GM21447 (cell line): Measurements from ENCODE around the gene ZMYND8.

Experiments
- ATAC-seq: cut with Tn5 transposase; IDR thresholded peaks from one replicate; pipeline ENCODE4 v1.9.1; 2021; ENCODE audit not compliant: unreplicated experiment

ZMYND8 gene

DNA sequence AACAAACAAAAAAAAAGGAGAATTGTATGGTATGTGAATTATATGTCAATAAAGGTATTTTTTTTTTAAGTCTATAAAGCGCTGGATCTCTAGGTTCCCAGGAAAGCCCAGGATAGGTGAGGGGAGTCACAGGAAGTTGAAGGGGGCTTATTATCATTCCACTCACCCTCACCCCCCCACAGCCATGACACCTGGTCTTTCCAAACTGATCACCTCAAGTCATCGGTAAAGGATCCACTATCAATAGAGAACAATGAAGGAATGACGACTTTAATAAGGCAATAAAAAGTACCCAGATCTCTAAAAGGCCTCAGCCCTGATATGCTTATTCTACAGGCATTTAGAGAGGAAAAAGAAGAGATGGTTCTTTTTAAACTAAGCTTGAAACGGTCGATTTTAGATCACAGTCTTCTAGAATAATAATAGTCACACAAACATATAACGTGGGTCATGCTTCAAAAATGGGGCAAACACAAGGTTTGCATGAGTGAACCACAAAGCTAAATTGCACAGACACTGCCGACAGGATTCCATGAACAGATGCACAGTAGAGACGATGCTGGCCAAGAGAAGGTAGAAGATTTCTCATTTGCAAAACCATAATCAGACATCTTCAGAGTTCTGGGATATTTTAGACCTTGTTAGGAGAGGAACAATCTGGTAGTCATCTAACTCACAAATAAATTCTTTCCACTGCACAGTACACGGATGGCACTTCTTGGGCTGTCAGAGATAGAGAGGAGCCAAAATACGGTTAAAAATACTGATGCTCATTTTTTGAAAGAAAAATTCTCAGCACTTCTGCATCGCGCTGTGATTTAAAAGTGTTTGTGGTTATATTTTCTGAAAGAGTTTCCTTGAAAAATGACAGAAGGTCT is 21.0 kb downstream of the ZMYND8 start:
- ATAC-seq: no peak

GRCh38 chr20:47334022-47334551 is 22.4 kb downstream of the ZMYND8 start:
- ATAC-seq: no peak

DNA sequence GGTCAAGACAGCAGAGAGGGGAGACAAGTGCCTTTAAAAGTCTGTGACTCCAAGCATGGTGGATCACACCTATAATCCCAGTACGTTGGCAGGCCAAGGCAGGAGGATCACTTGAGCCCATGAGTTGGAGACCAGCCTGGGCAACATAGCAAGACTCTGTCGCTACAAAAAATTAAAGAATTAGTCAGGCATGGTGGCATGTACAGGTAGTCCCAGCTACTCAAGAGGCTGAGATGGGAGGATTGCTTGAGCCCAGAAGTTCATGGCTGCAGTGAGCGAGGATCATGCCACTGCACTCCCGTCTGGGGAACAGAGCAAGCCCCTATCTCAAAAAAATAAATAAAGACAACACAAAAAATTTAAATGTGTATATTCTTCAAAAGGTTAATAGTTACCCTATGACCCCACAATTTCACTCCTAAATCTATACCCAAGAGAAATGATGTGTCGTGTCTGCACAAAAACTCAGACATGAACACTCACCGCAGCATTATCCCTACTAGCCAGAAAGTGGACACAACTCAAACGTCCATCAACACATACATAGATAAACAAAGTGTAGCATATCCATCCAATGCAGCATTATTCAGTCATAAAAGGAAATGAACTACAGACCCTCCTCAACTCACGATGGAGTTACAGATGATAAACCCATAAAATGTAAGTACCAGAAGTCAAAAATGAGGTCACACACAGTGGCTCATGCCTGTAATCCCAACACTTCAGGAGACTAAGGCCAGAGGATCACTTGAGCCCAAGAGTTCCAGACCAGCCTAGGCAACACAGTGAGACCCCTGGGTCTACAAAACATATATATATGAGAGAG is 23.9 kb downstream of the ZMYND8 start:
- no peak for ATAC-seq

DNA sequence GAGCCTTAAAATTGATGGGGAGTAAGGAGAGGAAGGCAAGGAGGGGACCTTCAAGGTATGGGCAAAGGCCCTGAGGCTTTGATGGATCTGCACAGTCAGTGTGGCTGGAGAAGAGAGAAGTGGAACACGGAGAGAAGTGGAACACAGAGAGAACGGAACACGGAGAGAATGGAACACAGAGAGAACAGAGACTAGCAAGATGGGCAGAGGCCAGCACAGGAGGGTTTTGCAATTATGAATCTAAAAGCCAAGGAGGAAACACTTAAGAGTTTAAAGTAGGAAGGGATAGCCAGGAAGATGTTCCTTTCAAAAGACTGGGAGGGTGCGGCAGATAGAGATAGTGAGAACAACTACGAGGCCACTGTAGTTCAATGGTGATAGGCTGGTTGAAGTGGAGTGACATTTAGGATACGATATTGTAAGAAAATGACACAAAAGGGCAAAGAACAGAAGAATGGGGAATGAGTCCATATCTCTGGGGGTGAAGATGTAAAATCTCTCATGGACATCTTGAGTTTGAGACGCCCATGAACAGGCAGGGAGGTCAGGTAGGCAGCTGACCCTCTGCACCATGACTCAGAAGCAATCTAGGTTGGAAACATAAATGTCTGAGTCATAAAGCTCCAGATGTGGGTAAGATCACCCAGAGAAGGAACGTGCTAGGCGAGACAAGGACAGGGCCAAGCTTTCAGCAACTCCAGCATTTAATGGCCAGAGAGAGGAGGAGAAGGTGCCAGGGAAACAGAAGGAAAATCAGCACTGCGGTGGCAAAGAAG is 25.4 kb downstream of the ZMYND8 start:
- ATAC-seq: no peak

- no peak for ATAC-seq
Measured at GRCh38 chr20:47330071-47330470, 26.4 kb downstream of the ZMYND8 start.

DNA sequence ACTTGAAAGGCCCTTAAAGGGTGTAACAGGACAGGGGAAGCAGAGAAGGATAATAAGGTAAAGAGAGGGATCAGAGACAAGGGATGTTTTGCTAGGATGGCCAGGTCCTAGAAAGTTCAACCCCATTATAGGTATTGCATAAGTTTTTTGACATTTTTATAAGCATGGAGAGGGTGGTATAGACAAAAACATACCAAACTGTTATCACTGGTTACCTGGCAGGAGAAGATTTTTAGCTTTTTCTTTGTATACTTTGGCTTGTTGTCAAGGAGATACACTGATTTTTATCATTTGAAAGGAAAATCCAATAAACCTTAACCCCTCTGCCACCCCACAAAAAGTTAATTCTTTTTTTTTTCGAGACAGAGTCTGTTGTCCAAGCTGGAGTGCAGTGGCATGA is 28.4 kb downstream of the ZMYND8 start:
- no peak for ATAC-seq

DNA sequence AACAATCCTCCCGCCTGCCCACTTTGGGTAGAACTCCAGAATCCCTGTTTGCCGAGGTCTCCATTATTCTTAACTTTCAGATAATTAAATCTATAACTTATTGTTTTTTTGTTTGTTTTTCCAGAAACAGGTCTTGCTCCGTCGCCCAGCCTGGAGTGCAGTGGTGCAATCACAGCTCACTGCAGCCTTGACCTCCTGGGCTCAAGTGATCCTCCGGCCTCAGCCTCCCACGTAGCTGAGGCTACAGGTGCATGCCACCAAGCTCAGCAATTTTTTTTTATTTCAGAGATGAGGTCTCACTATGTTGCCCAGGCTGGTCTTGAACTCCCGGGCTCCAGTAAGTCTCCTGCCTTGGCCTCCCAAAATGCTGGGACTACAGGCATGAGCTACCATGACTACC is 28.8 kb downstream of the ZMYND8 start:
- no peak for ATAC-seq

DNA sequence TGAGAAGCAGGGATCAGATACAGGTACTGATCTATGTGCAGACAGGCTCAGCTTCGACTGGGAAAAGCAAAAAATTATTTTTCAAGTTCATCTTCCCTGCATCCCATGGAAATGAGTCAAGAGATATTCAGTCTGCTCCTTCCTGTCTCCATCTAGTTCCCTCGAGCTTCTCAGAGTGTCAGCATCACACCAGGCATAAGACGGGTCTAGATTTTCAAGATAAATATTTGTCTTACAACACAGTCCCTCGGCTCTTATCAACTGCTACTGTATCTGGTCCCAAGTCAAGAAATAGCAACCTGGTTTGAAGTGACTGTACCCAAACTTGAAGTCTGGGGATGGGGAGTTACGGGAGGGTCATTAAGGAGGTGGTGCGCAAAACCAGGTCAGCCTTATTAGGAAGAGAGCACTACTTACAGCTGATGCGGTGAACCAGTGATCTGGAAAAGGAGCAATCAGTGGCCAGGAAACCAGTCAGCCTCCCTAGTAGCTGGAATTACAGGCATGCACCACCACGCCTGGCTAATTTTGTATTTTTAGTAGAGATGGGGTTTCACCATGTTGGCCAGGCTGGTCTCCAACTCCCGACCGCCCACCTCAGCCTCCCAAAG is 29.7 kb downstream of the ZMYND8 start:
- no peak for ATAC-seq

GRCh38 chr20:47325242-47325641 is 31.3 kb downstream of the ZMYND8 start:
- no peak for ATAC-seq

- no peak for ATAC-seq
Measured at GRCh38 chr20:47320990-47321805, 35.3 kb downstream of the ZMYND8 start.

GRCh38 chr20:47319517-47320252 is 36.8 kb downstream of the ZMYND8 start:
- ATAC-seq: no peak

GRCh38 chr20:47318586-47319516 is 37.6 kb downstream of the ZMYND8 start:
- ATAC-seq: no peak

DNA sequence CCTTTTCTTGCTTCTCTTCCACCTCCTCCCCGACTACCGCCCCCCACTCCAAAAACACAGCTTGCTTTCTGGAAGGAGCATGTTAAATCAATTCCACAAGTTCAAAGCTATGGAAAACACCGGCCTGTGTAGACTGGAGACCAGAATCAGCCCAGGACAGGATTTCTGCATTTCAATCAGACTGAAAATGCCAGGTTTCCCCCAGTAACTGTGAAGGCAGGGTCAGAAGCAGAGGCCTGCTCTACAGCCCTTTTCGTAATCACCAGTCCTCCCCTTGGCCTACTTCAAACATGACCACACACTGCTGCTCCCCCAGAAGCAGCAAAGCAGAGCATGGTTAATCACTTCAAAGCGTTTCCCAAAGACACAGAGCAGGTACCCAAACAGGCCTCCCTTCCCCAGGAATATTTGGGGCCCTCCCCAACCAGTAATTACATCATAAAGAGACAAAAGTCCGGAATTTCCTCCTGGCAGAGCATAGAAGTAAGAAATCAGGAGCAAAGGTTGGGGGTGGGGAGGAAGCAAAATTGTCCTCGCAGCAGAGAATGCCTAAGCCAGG is 38.4 kb downstream of the ZMYND8 start:
- ATAC-seq: no peak

GRCh38 chr20:47317127-47317895 is 39.2 kb downstream of the ZMYND8 start:
- ATAC-seq: no peak

DNA sequence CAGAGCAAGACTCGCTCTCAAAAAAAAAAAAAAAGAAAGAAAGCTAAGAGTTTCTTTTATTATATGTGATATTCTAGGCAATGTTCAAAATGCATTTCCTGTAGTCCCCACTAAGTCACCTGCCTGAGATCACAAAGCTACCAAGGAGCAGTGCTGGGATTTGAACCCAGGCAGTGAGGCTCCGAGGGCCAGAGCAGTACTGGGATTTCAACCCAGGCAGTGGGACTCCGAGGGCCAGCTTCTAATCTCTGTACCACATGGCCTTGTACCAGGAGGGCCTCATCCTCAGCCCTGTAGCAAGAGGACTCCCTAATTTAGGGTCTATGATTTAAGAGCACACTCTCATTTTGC is 39.7 kb downstream of the ZMYND8 start:
- ATAC-seq: no peak

GRCh38 chr20:47315339-47316056 is 41.0 kb downstream of the ZMYND8 start:
- ATAC-seq: no peak
